HG03066 (cell line): Measurements from ENCODE around the gene NADK.

Experiments used
- ATAC-seq: cut with Tn5 transposase; IDR thresholded peaks from one replicate; pipeline ENCODE4 v1.9.1; 2021; ENCODE audit warnings: low read depth; ENCODE audit not compliant: unreplicated experiment

NADK gene

GRCh38 chr1:1777950-1778662, at the start of gene NADK:
TSS of gene NADK (minus strand) at chr1:1778470. CDS start at chr1:1765406, 13,064 bp downstream.
- peak; percentile 19 for ATAC-seq

- ATAC-seq = no peak
These were observed 49.0 kb upstream of the NADK start for GRCh38 chr1:1827089-1827848.

GRCh38 chr1:1826356-1827088, 48.3 kb upstream of the NADK start:
- ATAC-seq = no peak

- ATAC-seq = no peak
These were observed 46.9 kb upstream of the NADK start for GRCh38 chr1:1825217-1825616.

- ATAC-seq = no peak
These were observed 41.5 kb upstream of the NADK start for GRCh38 chr1:1819762-1820161.

- no peak for ATAC-seq
These were observed 39.0 kb upstream of the NADK start for GRCh38 chr1:1817221-1817620.

- no peak for ATAC-seq
These were observed 37.5 kb upstream of the NADK start for GRCh38 chr1:1815606-1816281.

- no peak for ATAC-seq
These were observed 31.2 kb upstream of the NADK start for GRCh38 chr1:1809489-1809888.

- no peak for ATAC-seq
These were observed 29.9 kb upstream of the NADK start for GRCh38 chr1:1808206-1808605.

- ATAC-seq = no peak
These were observed 28.6 kb upstream of the NADK start for GRCh38 chr1:1806890-1807289.

- ATAC-seq = no peak
These were observed 26.0 kb upstream of the NADK start for GRCh38 chr1:1804301-1804700.

GRCh38 chr1:1802871-1803270, 24.6 kb upstream of the NADK start:
- no peak for ATAC-seq

- peak; percentile 89 for ATAC-seq
These were observed 21.4 kb upstream of the NADK start for GRCh38 chr1:1799716-1800115.

GRCh38 chr1:1797731-1798341, 19.6 kb upstream of the NADK start:
- no peak for ATAC-seq

GRCh38 chr1:1796466-1796865, 18.2 kb upstream of the NADK start:
- no peak for ATAC-seq

GRCh38 chr1:1794999-1795398, 16.7 kb upstream of the NADK start:
- no peak for ATAC-seq

GRCh38 chr1:1793481-1794244, 15.4 kb upstream of the NADK start:
- no peak for ATAC-seq

GRCh38 chr1:1788646-1789431, 10.6 kb upstream of the NADK start:
- ATAC-seq = no peak

GRCh38 chr1:1788136-1788535, 9.9 kb upstream of the NADK start:
- no peak for ATAC-seq
